SK-N-MC (cell line): ENCODE measurements around the gene GHRL.
"Not testable (repeated sequence)": the region's sequence is repeated elsewhere in the genome, so short reads cannot be mapped to it uniquely, and the experiment has no call there.

ENCODE experiments used
- DNase-seq: peaks from one replicate; pipeline ENCODE4 v3.0.0-alpha.2; 2011; ENCODE audit warnings: low read depth, low spot score
- H3K27ac ChIP-seq: fragments of 200-600 bp; sonication (generic); 2 replicates; pipeline ENCODE4 v1.5.1; 2016; ENCODE audit warnings: mixed run types
- H3K36me3 ChIP-seq: fragments of 200-600 bp; sonication (generic); 2 replicates; pipeline ENCODE4 v1.6.1; 2017; ENCODE audit warnings: antibody characterized with exemption, low read length, mixed read lengths; ENCODE audit not compliant: insufficient read depth
- H3K4me3 ChIP-seq: fragments of 200-600 bp; sonication (generic); 2 replicates; pipeline ENCODE4 v1.5.1; 2016
- H3K9ac ChIP-seq: fragments of 200-600 bp; sonication (generic); 2 replicates; pipeline ENCODE4 v1.8.0; 2017; ENCODE audit warnings: mixed run types, mixed read lengths; ENCODE audit not compliant: insufficient read length
- H3K9me3 ChIP-seq: fragments of 200-600 bp; sonication (generic); 2 replicates; pipeline ENCODE4 v1.6.1; 2017; ENCODE audit warnings: low read depth, mild to moderate bottlenecking, antibody characterized with exemption, low read length, moderate library complexity, mixed read lengths
- EZH2 ChIP-seq: fragments of 200-600 bp; sonication (generic); IDR thresholded peaks from one replicate; pipeline ENCODE4 v1.6.1; 2017; ENCODE audit warnings: antibody characterized with exemption
- FOXP2 ChIP-seq: optimal IDR thresholded peaks from 2 replicates; pipeline ENCODE3; 2011; ENCODE audit warnings: mild to moderate bottlenecking, moderate library complexity; ENCODE audit not compliant: insufficient read depth; ENCODE audit errors: extremely low read length, control extremely low read depth
- POLR2AphosphoS5 ChIP-seq: IDR thresholded peaks from 2 replicates; pipeline ENCODE4 v1.6.1; 2012; ENCODE audit warnings: mild to moderate bottlenecking, low read depth, low read length, borderline replicate concordance

The GHRL gene

DNA sequence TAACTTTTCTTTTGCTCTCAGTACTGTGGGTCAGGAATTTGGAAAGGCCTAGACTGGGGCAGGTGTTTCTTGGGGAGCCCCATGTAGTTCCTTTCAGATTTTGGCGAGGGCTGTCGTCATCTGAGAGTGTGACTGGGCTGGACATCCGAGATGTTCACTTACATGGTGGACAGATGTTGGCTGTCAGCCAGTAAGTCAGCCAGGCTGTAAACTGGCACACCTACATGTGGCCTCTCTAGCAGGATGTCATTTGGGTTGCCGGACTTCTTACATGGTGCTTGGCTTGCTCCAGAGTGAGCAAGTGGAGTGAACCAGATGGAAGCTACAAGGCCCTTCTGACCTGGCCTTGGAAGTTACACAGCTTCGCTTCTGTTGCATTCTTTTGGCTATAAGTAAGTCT, 23.8 kb downstream of the GHRL start:
- no peak for DNase-seq
- TF ChIP-seq FOXP2, result no peak
- no peak for TF ChIP-seq POLR2AphosphoS5
- TF ChIP-seq EZH2, result no peak
- peaks cover 2% of the 10 kb centered on the region; the same call in 1 of the 2 replicates for H3K36me3 ChIP-seq

GRCh38 chr3:10268116-10268515, 24.6 kb downstream of the GHRL start:
- H3K36me3 ChIP-seq, result peaks cover 2% of the 10 kb centered on the region; the same call in 1 of the 2 replicates
- H3K9me3 ChIP-seq, result no peaks in the 10 kb centered on the region
- H3K9ac ChIP-seq, result no peak overlapping the region
- TF ChIP-seq FOXP2, result no peak
- TF ChIP-seq POLR2AphosphoS5, result no peak
- TF ChIP-seq EZH2, result no peak
- DNase-seq, result no peak
- no peak overlapping the region for H3K4me3 ChIP-seq
- H3K27ac ChIP-seq, result no peak overlapping the region

More for the DNA sequence above, 23.8 kb downstream of the GHRL start:
- H3K9ac ChIP-seq, result no peak overlapping the region
- H3K4me3 ChIP-seq, result no peak overlapping the region
- H3K27ac ChIP-seq, result no peak overlapping the region
- H3K9me3 ChIP-seq, result no peaks in the 10 kb centered on the region

- not testable (repeated sequence) for H3K27ac ChIP-seq, DNase-seq, H3K9me3 ChIP-seq, H3K36me3 ChIP-seq, H3K9ac ChIP-seq, H3K4me3 ChIP-seq
Measured at GRCh38 chr3:10266936-10267335, 25.8 kb downstream of the GHRL start.

GRCh38 chr3:10265833-10266232, 26.9 kb downstream of the GHRL start:
- peaks cover 2% of the 10 kb centered on the region; the same call in 1 of the 2 replicates for H3K36me3 ChIP-seq
- TF ChIP-seq FOXP2 (no peak), EZH2 (no peak)
- DNase-seq, result no peak

GRCh38 chr3:10263646-10264363, 28.9 kb downstream of the GHRL start:
- peaks cover 2% of the 10 kb centered on the region; the same call in 1 of the 2 replicates for H3K36me3 ChIP-seq
- H3K4me3 ChIP-seq, result no peak overlapping the region
- no peak overlapping the region for H3K9ac ChIP-seq
- TF ChIP-seq EZH2, result no peak
- TF ChIP-seq POLR2AphosphoS5, result no peak
- no peak for TF ChIP-seq FOXP2
- H3K9me3 ChIP-seq, result no peaks in the 10 kb centered on the region
- DNase-seq, result no peak
- H3K27ac ChIP-seq, result no peak overlapping the region

More at GRCh38 chr3:10265833-10266232, 26.9 kb downstream of the GHRL start:
- Histone ChIP-seq H3K4me3 (no peak overlapping the region), H3K9me3 (no peaks in the 10 kb centered on the region), H3K9ac (no peak overlapping the region), H3K27ac (no peak overlapping the region)

DNA sequence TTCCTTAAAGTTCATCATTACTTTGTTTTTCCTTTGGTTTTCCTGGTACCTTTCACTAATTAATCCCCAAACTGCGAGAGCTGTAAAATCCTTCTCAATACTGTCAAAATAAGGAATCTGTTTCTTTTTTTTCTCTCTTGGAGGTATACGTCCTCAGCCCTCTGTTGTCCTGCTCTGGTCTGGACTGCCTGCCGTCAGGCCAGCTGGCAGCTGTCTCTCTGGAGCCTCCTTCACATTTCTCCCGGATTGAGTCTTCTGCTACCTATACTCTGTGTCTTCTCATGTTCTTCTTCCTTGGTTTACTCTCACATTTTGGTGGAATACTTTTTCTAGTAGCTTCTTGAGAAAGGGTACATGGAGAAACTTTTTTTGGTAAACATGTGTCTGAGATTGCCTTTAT, 30.7 kb downstream of the GHRL start:
- Histone ChIP-seq H3K4me3 (no peak overlapping the region), H3K36me3 (peaks cover 2% of the 10 kb centered on the region; the same call in 1 of the 2 replicates), H3K9me3 (no peaks in the 10 kb centered on the region), H3K27ac (no peak overlapping the region), H3K9ac (no peak overlapping the region)
- no peak for TF ChIP-seq EZH2
- TF ChIP-seq FOXP2, result no peak
- no peak for TF ChIP-seq POLR2AphosphoS5
- DNase-seq, result no peak

DNA sequence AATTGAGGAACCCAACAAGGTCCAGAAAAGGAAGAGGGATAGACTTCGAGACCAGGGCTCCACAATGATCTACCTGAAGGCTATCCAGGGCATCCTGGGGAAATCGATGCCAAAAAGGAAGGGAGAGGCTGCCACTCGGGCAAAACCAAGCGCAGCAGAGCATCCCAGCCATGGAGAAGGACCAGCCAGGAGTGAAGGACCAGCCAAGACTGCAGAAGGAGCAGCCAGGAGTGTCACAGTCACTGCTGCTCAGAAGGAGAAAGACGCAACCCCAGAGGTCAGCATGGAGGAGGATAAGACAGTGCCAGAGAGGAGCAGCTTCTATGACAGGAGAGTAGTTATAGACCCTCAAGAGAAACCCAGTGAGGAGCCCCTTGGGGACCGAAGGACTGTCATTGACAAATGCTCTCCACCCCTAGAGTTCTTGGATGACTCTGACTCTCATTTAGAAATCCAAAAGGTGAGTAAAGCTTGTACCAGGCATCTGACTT, 32.5 kb downstream of the GHRL start:
- Histone ChIP-seq H3K4me3 (no peak overlapping the region), H3K36me3 (peaks cover 6% of the 10 kb centered on the region; the same call in 1 of the 2 replicates), H3K9ac (no peak overlapping the region), H3K27ac (no peak overlapping the region), H3K9me3 (no peaks in the 10 kb centered on the region)
- TF ChIP-seq EZH2, result no peak
- no peak for TF ChIP-seq FOXP2
- no peak for TF ChIP-seq POLR2AphosphoS5
- no peak for DNase-seq

- Histone ChIP-seq H3K4me3 (no peak overlapping the region), H3K27ac (no peak overlapping the region), H3K9me3 (no peaks in the 10 kb centered on the region), H3K9ac (no peak overlapping the region), H3K36me3 (peaks cover 6% of the 10 kb centered on the region; the same call in 1 of the 2 replicates)
- TF ChIP-seq POLR2AphosphoS5, result no peak
- no peak for TF ChIP-seq EZH2
- TF ChIP-seq FOXP2, result no peak
- no peak for DNase-seq
Measured at GRCh38 chr3:10259798-10260197, 32.9 kb downstream of the GHRL start.

- H3K36me3 ChIP-seq, result peaks cover 4% of the 10 kb centered on the region; the same call in 1 of the 2 replicates
- no peak overlapping the region for H3K9ac ChIP-seq
- no peaks in the 10 kb centered on the region for H3K9me3 ChIP-seq
- H3K4me3 ChIP-seq, result no peak overlapping the region
- no peak for TF ChIP-seq POLR2AphosphoS5
- no peak for TF ChIP-seq EZH2
- TF ChIP-seq FOXP2, result no peak
- no peak overlapping the region for H3K27ac ChIP-seq
- DNase-seq, result no peak
Measured at GRCh38 chr3:10259036-10259435, 33.7 kb downstream of the GHRL start.
